ENCODE measurements around the gene ATOH8.

ATOH8 gene

DNA sequence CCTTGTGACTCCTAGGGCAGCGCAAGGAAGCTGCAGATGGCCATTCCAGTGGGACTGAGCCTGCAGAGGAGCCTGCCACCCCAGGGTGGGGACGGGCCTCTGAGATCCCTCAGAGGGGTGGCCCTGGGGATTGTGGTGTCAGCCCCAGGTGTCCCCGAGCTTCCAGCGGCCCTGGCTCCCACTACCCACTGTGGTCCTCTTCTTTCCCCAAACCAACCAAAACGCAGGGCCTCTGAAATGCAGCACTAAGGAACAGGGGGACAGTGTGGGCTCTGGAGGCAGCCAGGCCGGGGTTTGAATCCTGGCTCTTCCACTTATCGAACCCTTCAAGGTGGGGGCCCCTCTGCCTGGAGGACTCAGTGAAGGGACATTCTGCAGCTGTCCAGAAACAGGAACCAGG lies 32.7 kb downstream of the ATOH8 start:
- Histone ChIP-seq H2BK120ac (ENCODE audit: insufficient read depth, low read length, poor library complexity) (no peak overlapping the region), H3K4me1 (ENCODE audit: control insufficient read depth in 1 of 2, insufficient read depth in 2 of 2, low read length in 2 of 2) (no peaks in the 10 kb centered on the region), H2AFZ (ENCODE audit: insufficient read depth, low read length, poor library complexity) (no peak overlapping the region), H3K18ac (ENCODE audit: low read length) (no peak overlapping the region), H3K4me3 (ENCODE audit: low read depth, low read length) (no peak overlapping the region), H3K27ac (ENCODE audit: low read depth, low read length) (no peak overlapping the region), H3K27me3 (ENCODE audit: insufficient read depth, low read length) (no peaks in the 10 kb centered on the region), H2BK12ac (ENCODE audit: low read length) (no peak overlapping the region), H4K12ac (ENCODE audit: low read depth, low read length) (no peak overlapping the region), H2BK5ac (ENCODE audit: low read depth, low read length, poor library complexity) (no peak overlapping the region), H2AK5ac (ENCODE audit: low read length) (no peak overlapping the region), H3K79me1 (ENCODE audit: low read length) (no peaks in the 10 kb centered on the region), H4K91ac (ENCODE audit: low read depth, low read length) (no peak overlapping the region), H3K14ac (ENCODE audit: low read length) (no peak overlapping the region), H3K36me3 (ENCODE audit: control insufficient read depth in 1 of 2, insufficient read depth in 2 of 2, low read length in 2 of 2) (no peaks in the 10 kb centered on the region), H3K23ac (ENCODE audit: low read length) (no peak overlapping the region), H3K9ac (ENCODE audit: low read length) (no peak overlapping the region), H3K79me2 (ENCODE audit: control insufficient read depth, insufficient read depth, low read length, poor library complexity) (no peaks in the 10 kb centered on the region), H4K8ac (ENCODE audit: low read depth, low read length) (no peak overlapping the region), H3K9me3 (ENCODE audit: insufficient read depth, low read depth, low read length) (peaks cover 3% of the 10 kb centered on the region), H3K4ac (ENCODE audit: low read depth, low read length) (no peak overlapping the region), H3K4me2 (ENCODE audit: low read length) (no peak overlapping the region)
- no CpG with 5 or more reads among the region's 7 CpGs for WGBS (ENCODE audit: extremely low coverage, insufficient coverage, insufficient read length)
- no peak for DNase-seq

DNA sequence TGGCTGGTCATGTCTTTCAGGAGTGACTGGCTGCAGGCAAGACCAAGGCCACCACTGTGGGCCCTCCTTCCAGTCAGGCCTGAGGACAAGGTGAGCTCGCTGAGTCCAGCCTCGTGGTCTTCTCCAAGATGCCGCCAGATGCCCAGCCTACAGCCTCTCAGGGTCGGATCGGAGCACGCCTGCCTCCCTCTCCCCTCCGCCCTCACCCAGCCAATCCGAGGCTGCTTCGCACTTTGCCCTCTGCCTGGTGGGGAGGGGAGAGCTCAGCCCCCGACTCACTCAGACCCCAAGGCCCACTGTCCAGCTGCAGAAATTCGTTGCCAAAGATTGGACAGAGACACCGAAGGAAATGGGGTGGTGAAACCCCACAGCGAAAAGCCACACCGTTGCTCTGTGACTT lies 33.1 kb downstream of the ATOH8 start:
- no peak overlapping the region for H2BK12ac ChIP-seq (ENCODE audit: low read length)
- no CpG with 5 or more reads among the region's 14 CpGs for WGBS (ENCODE audit: extremely low coverage, insufficient coverage, insufficient read length)

DNA sequence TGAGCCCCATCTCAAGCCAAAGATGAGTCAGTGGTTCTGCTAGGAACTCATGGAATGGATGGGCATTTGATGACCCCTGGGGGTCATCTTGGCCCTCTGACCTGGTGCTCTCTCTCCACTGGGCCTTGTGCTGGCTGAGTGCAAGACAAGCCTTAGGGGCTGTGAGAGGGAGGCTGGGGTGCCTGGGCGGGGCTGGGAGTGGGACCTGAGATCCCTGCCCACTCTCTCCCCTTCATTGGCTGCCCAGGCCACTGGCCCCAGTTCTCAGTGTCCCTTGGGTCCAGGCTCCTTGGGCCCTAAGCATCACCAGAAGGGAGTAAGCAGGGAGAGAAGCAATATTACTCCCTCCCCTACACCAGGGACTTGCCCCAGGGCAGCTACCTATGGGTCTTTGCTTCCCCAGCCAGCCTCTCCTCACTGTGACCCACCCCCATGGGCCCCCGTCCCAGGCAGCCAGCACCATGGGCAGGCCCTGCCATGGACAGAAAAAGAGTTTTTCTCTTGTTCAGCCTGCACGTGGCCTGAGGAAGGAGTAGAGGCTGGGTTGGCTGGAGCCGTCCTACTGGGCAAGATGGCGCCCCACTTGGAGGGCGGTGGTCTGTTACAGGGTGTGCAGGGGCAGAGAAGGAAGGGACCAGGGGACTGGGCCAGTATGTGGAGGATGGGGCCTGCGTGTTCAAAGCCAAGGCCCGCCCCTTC lies 33.6 kb downstream of the ATOH8 start:
- H2AFZ ChIP-seq (ENCODE audit: insufficient read depth, low read length, poor library complexity), result no peak overlapping the region
- no peak overlapping the region for H2BK12ac ChIP-seq (ENCODE audit: low read length)
- no peaks in the 10 kb centered on the region for H3K36me3 ChIP-seq (ENCODE audit: control insufficient read depth in 1 of 2, insufficient read depth in 2 of 2, low read length in 2 of 2)
- H3K4me2 ChIP-seq (ENCODE audit: low read length), result no peak overlapping the region
- no peak overlapping the region for H2BK5ac ChIP-seq (ENCODE audit: low read depth, low read length, poor library complexity)
- H3K4ac ChIP-seq (ENCODE audit: low read depth, low read length), result no peak overlapping the region
- no CpG with 5 or more reads among the region's 8 CpGs for WGBS (ENCODE audit: extremely low coverage, insufficient coverage, insufficient read length)
- no peak overlapping the region for H3K27ac ChIP-seq (ENCODE audit: low read depth, low read length)
- H3K23ac ChIP-seq (ENCODE audit: low read length), result no peak overlapping the region
- no peak overlapping the region for H3K14ac ChIP-seq (ENCODE audit: low read length)
- H3K79me1 ChIP-seq (ENCODE audit: low read length), result no peaks in the 10 kb centered on the region
- H3K9ac ChIP-seq (ENCODE audit: low read length), result no peak overlapping the region
- no peak overlapping the region for H2BK120ac ChIP-seq (ENCODE audit: insufficient read depth, low read length, poor library complexity)
- no peaks in the 10 kb centered on the region for H3K27me3 ChIP-seq (ENCODE audit: insufficient read depth, low read length)
- H3K4me3 ChIP-seq (ENCODE audit: low read depth, low read length), result no peak overlapping the region
- no peak overlapping the region for H4K12ac ChIP-seq (ENCODE audit: low read depth, low read length)
- H3K18ac ChIP-seq (ENCODE audit: low read length), result no peak overlapping the region
- H4K91ac ChIP-seq (ENCODE audit: low read depth, low read length), result no peak overlapping the region
- no peak overlapping the region for H2AK5ac ChIP-seq (ENCODE audit: low read length)
- no peaks in the 10 kb centered on the region for H3K4me1 ChIP-seq (ENCODE audit: control insufficient read depth in 1 of 2, insufficient read depth in 2 of 2, low read length in 2 of 2)
- peaks cover 3% of the 10 kb centered on the region for H3K9me3 ChIP-seq (ENCODE audit: insufficient read depth, low read depth, low read length)
- H3K79me2 ChIP-seq (ENCODE audit: control insufficient read depth, insufficient read depth, low read length, poor library complexity), result no peaks in the 10 kb centered on the region
- no peak overlapping the region for H4K8ac ChIP-seq (ENCODE audit: low read depth, low read length)
- DNase-seq, result no peak

More for the DNA sequence above, 33.1 kb downstream of the ATOH8 start:
- no peaks in the 10 kb centered on the region for H3K27me3 ChIP-seq (ENCODE audit: insufficient read depth, low read length)
- no peak overlapping the region for H3K4me2 ChIP-seq (ENCODE audit: low read length)
- no peak for DNase-seq
- H3K36me3 ChIP-seq (ENCODE audit: control insufficient read depth in 1 of 2, insufficient read depth in 2 of 2, low read length in 2 of 2), result no peaks in the 10 kb centered on the region
- H4K91ac ChIP-seq (ENCODE audit: low read depth, low read length), result no peak overlapping the region
- no peaks in the 10 kb centered on the region for H3K79me2 ChIP-seq (ENCODE audit: control insufficient read depth, insufficient read depth, low read length, poor library complexity)
- no peak overlapping the region for H3K4ac ChIP-seq (ENCODE audit: low read depth, low read length)
- H4K12ac ChIP-seq (ENCODE audit: low read depth, low read length), result no peak overlapping the region
- H3K14ac ChIP-seq (ENCODE audit: low read length), result no peak overlapping the region
- H3K18ac ChIP-seq (ENCODE audit: low read length), result no peak overlapping the region
- no peak overlapping the region for H2AFZ ChIP-seq (ENCODE audit: insufficient read depth, low read length, poor library complexity)
- H2BK5ac ChIP-seq (ENCODE audit: low read depth, low read length, poor library complexity), result no peak overlapping the region
- H3K9ac ChIP-seq (ENCODE audit: low read length), result no peak overlapping the region
- no peak overlapping the region for H3K23ac ChIP-seq (ENCODE audit: low read length)
- no peak overlapping the region for H2AK5ac ChIP-seq (ENCODE audit: low read length)
- peaks cover 3% of the 10 kb centered on the region for H3K9me3 ChIP-seq (ENCODE audit: insufficient read depth, low read depth, low read length)
- H3K4me3 ChIP-seq (ENCODE audit: low read depth, low read length), result no peak overlapping the region
- H3K79me1 ChIP-seq (ENCODE audit: low read length), result no peaks in the 10 kb centered on the region
- H3K27ac ChIP-seq (ENCODE audit: low read depth, low read length), result no peak overlapping the region
- H2BK120ac ChIP-seq (ENCODE audit: insufficient read depth, low read length, poor library complexity), result no peak overlapping the region
- H3K4me1 ChIP-seq (ENCODE audit: control insufficient read depth in 1 of 2, insufficient read depth in 2 of 2, low read length in 2 of 2), result no peaks in the 10 kb centered on the region
- H4K8ac ChIP-seq (ENCODE audit: low read depth, low read length), result no peak overlapping the region

DNA sequence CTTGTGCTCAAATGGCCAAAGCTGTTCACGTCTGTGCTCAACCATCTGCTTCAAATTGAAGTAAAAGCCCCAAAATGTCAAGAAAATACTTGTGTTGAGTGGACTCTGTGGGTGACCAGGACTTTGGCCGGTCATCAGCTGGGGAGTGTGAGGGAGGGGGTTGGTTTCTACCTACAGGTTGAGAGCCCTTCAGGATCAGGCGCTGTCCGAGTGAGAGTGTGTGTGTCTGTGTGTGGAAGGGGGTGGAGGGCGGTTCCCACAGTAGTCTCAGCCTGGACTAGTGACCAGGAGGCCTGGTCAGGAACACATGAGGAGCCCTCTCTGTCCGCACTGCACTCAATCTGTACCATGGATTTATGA lies 34.2 kb downstream of the ATOH8 start:
- no peak overlapping the region for H4K12ac ChIP-seq (ENCODE audit: low read depth, low read length)
- no peak overlapping the region for H4K8ac ChIP-seq (ENCODE audit: low read depth, low read length)
- no peak overlapping the region for H2AK5ac ChIP-seq (ENCODE audit: low read length)
- H2AFZ ChIP-seq (ENCODE audit: insufficient read depth, low read length, poor library complexity), result no peak overlapping the region
- no CpG with 5 or more reads among the region's 6 CpGs for WGBS (ENCODE audit: extremely low coverage, insufficient coverage, insufficient read length)
- no peaks in the 10 kb centered on the region for H3K79me1 ChIP-seq (ENCODE audit: low read length)
- no peaks in the 10 kb centered on the region for H3K27me3 ChIP-seq (ENCODE audit: insufficient read depth, low read length)
- no peak overlapping the region for H3K18ac ChIP-seq (ENCODE audit: low read length)
- no peak overlapping the region for H2BK12ac ChIP-seq (ENCODE audit: low read length)
- H3K9me3 ChIP-seq (ENCODE audit: insufficient read depth, low read depth, low read length), result peaks cover 3% of the 10 kb centered on the region
- no peak overlapping the region for H3K27ac ChIP-seq (ENCODE audit: low read depth, low read length)
- no peaks in the 10 kb centered on the region for H3K36me3 ChIP-seq (ENCODE audit: control insufficient read depth in 1 of 2, insufficient read depth in 2 of 2, low read length in 2 of 2)
- no peak overlapping the region for H4K91ac ChIP-seq (ENCODE audit: low read depth, low read length)
- no peak overlapping the region for H2BK120ac ChIP-seq (ENCODE audit: insufficient read depth, low read length, poor library complexity)
- no peak overlapping the region for H2BK5ac ChIP-seq (ENCODE audit: low read depth, low read length, poor library complexity)
- H3K4me2 ChIP-seq (ENCODE audit: low read length), result no peak overlapping the region
- H3K4me1 ChIP-seq (ENCODE audit: control insufficient read depth in 1 of 2, insufficient read depth in 2 of 2, low read length in 2 of 2), result peaks cover 2% of the 10 kb centered on the region in 2 experiments
- no peak overlapping the region for H3K4ac ChIP-seq (ENCODE audit: low read depth, low read length)
- H3K23ac ChIP-seq (ENCODE audit: low read length), result no peak overlapping the region
- H3K4me3 ChIP-seq (ENCODE audit: low read depth, low read length), result no peak overlapping the region
- no peak overlapping the region for H3K14ac ChIP-seq (ENCODE audit: low read length)
- no peaks in the 10 kb centered on the region for H3K79me2 ChIP-seq (ENCODE audit: control insufficient read depth, insufficient read depth, low read length, poor library complexity)
- H3K9ac ChIP-seq (ENCODE audit: low read length), result no peak overlapping the region
- DNase-seq, result no peak
